Stimulated activated CD8-positive, alpha-beta memory T cell treated with anti-CD3 and anti-CD28 coated beads, Interleukin-12 subunit alpha, Interleukin-12 subunit beta, amount 100 ng/mL, for 24 hours (primary cell): ENCODE data around the gene MAGED1.

Source experiments
- DNase-seq: peaks from one replicate; pipeline ENCODE4 v3.0.0-alpha.2; 2020; ENCODE audit errors: extremely low read depth

MAGED1 gene

GRCh38 chrX:51892921-51893745 is at the start of gene MAGED1:
Gene MAGED1, plus strand, starts transcription at chrX:51893623. Its CDS starts 682 bp downstream, at chrX:51894305.
- peak; percentile 44 for DNase-seq

DNA sequence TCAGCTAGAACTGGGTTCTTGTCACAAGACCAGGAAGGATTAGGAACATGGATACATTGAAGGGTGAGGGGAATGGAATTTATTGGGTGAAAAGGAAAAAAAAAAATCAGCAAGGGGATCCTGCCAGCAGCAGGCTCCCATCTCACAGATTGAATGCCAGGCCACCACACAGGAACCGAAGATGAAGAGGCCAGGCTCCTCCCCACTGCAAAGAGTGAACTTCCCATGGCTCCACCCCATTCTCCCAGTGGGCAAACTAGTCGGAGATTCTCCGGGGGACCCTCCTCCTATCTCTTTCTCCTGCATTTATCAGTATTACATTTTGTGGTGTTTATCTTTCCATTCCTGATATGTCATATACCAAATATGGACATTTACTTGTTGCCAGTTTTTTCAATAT is 46.0 kb upstream of the MAGED1 start:
- no peak for DNase-seq

- DNase-seq = no peak
Observed at GRCh38 chrX:51851507-51852085, 41.8 kb upstream of the MAGED1 start.

- no peak for DNase-seq
Observed at GRCh38 chrX:51852096-51852495, 41.3 kb upstream of the MAGED1 start.

GRCh38 chrX:51852621-51853020 is 40.8 kb upstream of the MAGED1 start:
- no peak for DNase-seq

- DNase-seq = no peak
Observed at GRCh38 chrX:51853251-51853650, 40.2 kb upstream of the MAGED1 start.

DNA sequence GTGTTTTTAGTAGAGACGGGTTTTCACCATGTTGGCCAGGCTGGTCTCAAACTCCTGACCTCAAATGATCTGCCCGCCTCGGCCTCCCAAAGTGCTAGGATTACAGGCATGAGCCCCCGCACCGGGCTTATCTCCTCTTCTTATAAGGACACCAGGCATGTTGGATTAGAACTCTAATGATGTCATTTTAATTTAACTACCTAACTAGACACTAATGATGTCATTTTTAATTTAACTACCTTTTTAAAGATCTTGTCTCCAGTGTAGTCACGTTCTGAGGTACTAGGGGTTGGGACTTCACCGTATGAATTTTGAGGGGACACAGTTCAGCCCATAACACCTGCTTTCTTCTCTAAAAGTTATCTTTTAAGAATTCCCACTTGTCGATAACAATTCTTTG is 37.7 kb upstream of the MAGED1 start:
- no peak for DNase-seq

- no peak for DNase-seq
Observed at GRCh38 chrX:51857159-51857733, 36.2 kb upstream of the MAGED1 start.

DNA sequence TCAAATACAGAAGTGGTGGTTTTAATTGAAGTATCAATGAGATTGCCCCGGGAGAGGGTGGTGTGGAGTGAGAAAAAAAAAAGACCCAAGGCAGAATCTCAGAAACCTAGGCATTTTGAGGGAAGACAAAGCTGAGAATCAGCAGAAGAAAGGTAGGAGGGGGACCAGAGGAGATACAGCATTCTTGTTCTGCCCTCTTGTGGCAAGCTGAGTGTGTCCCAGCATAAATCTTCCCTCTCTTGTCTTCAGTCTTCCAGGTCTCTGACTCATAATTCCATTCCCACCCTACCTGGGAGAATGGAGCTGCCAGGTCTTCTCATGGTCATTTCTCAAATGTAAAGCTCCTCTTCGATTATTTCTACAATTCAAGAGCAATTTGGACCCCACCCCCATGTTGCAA is 32.7 kb upstream of the MAGED1 start:
- DNase-seq = no peak

DNA sequence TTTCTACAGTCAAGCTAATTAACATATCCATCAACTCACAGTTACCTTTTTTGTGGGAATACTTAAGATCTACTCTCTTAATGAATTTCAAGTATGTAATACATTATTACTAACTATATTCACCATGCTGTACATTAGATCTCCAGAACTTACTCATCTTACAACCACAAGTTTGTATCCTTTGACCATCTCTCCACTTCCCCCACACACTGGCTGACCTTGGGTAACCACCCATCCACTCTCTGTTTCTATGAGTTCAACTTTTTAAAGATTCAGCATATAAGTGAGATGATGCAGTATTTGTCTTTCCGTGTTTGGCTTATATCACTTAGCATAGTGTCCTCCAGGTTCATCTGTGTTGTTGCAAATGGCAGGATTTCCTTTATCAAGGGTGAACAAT is 30.5 kb upstream of the MAGED1 start:
- no peak for DNase-seq

GRCh38 chrX:51866210-51866609 is 27.2 kb upstream of the MAGED1 start:
- DNase-seq = no peak

DNA sequence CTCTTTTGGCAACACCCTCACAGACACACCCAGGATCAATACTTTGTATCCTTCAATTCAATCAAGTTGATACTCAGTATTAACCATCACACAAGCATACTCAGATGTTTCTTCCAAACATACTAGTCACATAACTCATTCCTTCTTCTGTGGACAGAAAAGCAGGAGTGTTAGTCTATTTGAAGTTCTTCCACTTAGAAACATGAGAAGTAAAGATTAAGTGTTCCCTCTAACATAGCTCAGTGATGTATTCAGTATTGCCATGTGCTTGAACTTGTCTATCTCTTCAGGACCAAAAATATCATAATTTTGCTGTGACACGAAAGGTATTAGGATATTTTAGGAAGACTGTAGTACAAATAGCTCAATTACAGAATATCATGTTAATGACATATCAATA is 25.8 kb upstream of the MAGED1 start:
- no peak for DNase-seq

- no peak for DNase-seq
Observed at GRCh38 chrX:51870354-51870753, 23.1 kb upstream of the MAGED1 start.

DNA sequence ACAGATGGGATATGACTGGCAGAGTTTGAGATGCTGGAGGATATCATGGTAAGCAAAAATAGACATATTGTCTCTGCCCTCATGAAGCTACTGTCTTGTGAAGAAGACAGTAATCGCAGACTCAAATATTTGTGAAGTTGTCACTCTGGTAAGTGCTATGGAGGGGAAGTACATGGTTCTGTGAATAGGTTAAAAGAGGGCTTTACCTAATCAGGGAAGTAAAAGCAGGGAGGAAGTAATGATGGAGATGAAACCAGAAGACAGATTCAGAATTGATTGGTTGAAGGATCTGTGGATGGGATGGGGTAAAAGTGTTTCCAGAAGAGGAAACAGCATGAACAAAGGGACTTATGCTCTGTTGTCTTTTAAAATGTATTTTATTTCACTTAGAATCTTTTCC is 19.3 kb upstream of the MAGED1 start:
- DNase-seq = no peak

- DNase-seq = no peak
Observed at GRCh38 chrX:51876441-51876840, 17.0 kb upstream of the MAGED1 start.

DNA sequence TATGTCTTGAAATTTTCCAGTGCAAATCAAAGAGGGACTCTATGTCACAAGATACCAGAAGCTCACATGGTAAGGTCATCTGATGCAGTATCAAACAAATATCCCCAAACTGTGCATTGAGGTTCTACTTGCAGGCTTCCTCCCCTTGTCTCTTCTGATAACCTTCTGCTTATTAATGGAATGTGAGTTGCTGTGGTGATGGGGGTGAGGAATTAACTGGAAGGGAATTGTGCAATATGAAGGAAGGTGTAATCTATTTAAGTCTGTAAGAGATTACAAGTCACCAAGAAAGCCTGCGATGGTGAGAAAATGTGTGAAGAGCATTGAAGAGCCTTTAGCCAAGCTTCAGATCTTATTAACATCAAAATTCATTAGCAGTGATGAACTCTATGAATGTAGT is 15.4 kb upstream of the MAGED1 start:
- DNase-seq = no peak

DNA sequence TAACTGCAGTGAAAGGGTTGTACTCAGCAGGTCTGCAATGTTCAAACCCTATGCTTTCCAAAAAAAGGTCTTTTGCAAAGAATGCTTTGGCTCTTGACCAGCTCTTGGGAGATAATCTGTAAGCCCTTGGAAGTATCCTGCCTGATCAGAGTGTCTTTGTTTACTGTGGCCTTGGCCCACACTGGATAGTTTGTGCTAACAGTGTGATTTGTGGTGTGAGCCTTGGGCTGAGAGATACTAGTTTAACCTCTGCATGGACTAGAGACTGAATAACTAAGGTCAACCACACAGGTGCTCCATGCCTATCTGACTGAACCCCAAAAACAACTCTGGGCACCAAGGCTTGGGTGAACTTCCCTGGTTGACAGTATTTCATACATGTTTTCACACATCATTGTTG is 3.6 kb upstream of the MAGED1 start:
- DNase-seq = no peak

DNA sequence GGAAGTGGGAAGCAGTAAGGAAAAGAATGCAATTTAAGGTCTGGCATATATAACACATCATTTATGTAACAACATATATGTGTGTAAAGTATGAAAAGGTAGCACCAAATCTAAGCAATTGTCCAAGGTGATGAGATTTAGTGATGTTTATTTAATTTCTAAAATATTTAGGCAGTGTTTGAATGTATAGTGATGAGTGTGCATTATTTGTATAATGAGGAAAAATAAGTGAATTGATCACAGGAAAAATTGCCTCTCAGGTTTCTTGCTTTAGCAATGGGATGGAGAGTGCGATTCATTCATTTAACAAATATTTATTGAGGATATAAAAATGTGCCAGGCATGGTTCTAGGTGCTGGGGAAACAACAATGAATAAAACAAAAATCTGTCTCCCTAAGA is 2.2 kb upstream of the MAGED1 start:
- no peak for DNase-seq

DNA sequence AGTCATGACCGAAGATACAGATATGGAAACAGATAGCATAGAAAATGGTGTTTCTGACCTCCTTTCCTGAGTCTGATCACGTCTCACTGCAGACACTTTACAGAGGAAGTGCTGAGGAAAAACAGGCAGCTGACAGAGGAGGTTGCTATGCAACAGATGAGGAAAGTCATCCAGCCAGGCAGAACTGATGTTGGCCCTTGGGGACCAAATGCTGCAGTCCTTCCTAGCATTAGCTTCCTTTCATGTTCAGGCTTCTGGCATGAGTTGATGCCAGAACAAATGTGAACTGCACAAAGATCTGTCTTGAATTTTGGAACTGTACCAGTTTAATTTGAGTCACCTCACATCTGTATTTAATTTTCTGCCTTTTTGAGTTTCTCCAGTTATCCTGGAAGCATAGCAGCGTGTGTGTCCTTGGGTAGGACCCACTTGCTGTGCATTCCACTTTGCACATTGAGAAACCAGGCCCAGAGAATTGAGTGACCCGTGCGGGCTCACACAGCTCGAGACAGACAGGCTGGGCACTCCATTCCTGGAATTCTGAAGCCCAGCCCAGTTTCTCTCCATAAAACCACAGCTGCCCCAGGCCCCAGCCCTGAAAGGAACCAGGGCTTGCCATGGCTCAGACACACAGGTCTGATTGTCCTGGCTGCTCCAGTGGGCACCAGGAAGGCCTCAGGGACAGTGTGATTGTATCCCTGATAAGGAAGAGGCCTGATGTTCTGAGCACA is 1.4 kb upstream of the MAGED1 start:
- no peak for DNase-seq

GRCh38 chrX:51893931-51894696 is 691 bp downstream of the MAGED1 start:
- no peak for DNase-seq

DNA sequence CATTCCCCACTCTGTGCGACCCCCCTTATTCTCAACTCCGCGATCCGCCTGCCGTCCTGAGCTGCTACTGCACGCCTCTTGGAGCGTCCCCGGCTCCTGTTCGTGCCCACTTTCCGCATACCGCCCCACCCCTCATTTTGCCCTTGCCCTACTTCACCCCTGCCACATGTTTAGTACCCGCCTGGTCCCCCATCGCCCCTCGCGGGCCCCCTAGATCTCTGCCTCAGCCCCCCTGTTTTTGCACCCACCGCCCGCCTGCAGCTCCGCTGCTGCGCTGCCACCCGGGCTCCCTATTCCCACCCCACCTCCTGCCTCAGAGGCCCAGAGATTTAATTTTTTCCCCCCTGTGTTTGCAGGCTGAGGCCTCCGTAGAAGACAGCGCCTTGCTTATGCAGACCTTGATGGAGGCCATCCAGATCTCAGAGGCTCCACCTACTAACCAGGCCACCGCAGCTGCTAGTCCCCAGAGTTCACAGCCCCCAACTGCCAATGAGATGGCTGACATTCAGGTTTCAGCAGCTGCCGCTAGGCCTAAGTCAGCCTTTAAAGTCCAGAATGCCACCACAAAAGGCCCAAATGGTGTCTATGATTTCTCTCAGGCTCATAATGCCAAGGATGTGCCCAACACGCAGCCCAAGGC is 1.4 kb downstream of the MAGED1 start:
- no peak for DNase-seq
